GM04503 (cell line): ENCODE data around the gene FILIP1.
"Not testable (repeated sequence)": the region's sequence is repeated elsewhere in the genome, so short reads cannot be mapped to it uniquely, and the experiment has no call there.

ENCODE experiments used
- DNase-seq: peaks from one replicate; pipeline ENCODE4 v3.0.0-alpha.2; 2012; ENCODE audit warnings: low read depth

FILIP1 gene

GRCh38 chr6:75449630-75450206 lies 43.9 kb downstream of the FILIP1 start:
- DNase-seq, result no peak

GRCh38 chr6:75446241-75446880 lies 47.2 kb downstream of the FILIP1 start:
- DNase-seq, result no peak

GRCh38 chr6:75445738-75446137 lies 47.9 kb downstream of the FILIP1 start:
- DNase-seq, result no peak

DNA sequence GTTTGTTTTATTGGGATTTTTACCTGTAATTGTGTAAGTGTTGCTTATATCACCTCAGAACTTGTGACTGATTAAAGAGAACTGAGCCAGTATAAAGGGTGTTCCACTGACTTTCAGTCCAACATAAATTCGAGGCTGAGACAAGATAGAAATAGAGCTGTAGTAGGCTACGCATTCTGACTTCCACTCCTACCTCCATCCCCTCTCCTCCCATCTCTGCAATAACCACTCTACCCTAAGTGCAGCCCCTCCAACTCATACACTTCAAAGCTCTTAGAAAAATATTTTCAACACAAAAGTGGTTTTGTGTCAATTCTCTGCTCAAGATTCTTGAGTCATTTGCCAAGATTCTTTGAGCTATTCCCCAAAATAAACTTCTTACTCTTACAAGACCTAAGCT lies 48.7 kb downstream of the FILIP1 start:
- DNase-seq, result no peak

DNA sequence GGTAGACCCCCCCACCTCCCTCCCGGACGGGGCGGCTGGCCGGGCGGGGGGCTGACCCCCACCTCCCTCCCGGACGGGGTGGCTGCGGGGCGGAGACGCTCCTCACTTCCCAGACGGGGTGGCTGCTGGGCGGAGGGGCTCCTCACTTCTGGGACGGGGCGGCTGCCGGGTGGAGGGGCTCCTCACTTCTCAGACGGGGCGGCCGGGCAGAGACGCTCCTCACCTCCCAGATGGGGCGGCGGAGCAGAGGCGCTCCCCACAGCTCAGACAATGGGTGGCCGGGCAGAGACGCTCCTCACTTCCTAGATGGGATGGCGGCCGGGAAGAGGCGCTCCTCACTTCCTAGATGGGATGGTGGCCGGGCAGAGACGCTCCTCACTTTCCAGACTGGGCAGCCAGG lies 51.7 kb downstream of the FILIP1 start:
- DNase-seq, result not testable (repeated sequence)

DNA sequence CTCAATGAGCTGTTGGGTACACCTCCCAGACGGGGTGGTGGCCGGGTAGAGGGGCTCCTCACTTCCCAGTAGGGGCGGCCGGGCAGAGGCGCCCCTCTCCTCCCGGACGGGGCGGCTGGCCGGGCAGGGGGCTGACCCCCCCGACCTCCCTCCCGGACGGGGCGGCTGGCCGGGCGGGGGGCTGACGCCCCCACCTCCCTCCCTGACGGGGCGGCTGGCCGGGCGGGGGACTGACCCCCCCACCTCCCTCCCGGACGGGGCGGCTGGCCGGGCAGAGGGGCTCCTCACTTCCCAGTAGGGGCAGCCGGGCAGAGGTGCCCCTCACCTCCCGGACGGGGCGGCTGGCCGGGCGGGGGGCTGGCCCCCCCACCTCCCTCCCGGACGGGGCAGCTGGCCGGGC lies 52.1 kb downstream of the FILIP1 start:
- DNase-seq, result not testable (repeated sequence)

DNA sequence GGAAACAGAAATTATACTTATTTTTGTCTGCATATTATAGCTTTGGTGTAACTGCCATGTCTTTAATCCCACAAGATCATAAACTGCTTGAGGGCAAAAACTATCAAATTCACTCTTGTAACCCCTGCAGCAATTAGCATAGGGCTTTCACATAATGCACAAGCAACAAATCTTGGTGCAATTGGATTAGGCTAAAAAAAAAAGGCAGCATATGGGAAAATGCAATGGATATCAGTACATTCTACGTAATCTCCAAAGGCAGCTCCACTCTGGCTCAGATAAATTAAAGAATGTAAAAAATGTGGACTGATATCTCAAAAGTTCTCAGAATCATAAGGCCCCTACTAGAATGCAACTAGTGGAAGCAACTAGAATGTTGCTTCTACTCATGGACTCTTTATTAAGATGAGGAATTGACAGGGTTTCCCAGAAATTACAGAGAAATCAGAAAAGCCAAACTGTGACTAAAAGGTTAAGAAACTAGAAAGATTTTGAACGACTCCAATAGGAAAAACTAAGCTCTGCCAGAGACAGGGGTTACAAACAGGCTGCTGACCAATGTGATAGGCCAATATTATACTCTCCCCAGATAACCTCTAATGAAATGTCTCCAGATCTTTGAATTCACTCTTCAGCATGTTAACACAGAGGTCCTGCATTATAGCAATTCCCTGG lies 55.0 kb downstream of the FILIP1 start:
- no peak for DNase-seq

DNA sequence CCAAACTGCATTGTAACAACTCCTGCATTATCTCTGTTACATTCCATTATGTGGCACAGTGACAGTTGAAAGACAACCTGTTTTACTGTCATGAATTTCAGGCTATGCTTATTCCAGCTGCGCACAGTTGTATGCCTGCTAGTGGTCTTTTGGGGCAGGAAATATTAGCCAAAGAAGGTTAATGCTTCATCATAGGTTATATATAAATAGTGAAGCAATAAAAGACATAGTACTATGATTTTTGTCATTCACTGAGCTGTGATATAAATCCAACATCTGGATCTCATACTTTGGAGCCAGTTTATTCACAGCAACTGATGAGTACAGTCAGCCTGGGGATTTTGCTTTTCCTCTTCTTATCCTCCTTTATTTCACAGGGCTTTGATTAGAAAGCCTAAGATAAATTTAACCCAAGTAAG lies 55.6 kb downstream of the FILIP1 start:
- DNase-seq, result no peak

DNA sequence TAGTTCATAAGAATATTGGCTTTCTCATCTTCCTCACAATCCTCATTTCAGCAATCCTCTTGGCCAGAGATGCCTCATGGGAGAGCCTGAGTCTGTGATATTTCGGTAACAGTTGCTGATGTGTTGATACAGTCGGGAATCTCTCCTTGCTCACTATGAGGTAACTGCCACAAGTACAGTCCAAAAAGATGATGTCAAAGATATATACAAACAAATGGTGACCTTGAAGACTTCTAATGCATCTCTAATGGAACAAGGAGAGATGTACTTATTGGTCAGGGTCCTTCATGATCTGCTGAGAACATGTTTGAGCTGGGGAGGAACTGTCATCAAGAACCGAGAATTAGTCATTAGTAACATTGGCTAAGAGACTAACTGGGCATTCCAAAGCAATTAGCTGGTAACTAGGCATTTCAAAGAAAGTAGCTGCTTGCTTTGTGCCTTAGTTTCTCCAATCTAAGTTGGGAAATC lies 56.1 kb downstream of the FILIP1 start:
- DNase-seq, result no peak

GRCh38 chr6:75436869-75437268 lies 56.7 kb downstream of the FILIP1 start:
- no peak for DNase-seq

GRCh38 chr6:75432809-75433208 lies 60.8 kb downstream of the FILIP1 start:
- not testable (repeated sequence) for DNase-seq

- no peak for DNase-seq
These were observed 62.2 kb downstream of the FILIP1 start for GRCh38 chr6:75431379-75431778.

DNA sequence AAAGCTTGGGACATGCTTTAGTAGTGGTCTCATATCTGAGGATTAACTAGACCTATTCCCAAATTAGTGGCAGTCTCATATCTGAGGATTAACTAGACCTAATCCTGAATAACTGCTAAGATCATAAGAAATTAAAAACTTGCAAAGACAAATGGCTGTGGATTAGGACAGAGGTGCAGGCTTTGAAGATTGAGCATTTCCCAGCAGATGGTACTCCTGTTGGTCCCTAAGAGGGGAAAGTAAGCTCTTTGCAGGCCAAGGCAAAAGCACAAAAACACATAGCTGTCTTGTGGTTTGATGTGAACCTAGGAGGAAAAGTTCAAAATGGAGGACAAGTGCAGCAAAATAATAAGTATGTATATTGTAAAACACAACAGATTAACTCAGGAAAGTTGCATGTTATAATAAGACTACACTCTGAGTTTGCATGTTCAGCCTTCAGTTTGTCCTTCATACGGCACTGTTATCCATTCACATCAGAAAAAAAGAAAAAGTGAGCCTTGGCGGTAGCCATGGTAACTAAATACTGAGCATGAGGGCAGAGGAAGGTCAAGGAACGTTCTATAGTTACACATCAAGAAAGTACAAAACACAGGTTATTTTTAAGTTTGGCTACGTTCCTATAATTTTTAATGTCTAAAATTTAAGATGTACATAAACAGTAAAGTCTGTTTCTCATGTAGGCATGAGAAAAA lies 62.8 kb downstream of the FILIP1 start:
- DNase-seq, result no peak

GRCh38 chr6:75429061-75429703 lies 64.4 kb downstream of the FILIP1 start:
- no peak for DNase-seq

DNA sequence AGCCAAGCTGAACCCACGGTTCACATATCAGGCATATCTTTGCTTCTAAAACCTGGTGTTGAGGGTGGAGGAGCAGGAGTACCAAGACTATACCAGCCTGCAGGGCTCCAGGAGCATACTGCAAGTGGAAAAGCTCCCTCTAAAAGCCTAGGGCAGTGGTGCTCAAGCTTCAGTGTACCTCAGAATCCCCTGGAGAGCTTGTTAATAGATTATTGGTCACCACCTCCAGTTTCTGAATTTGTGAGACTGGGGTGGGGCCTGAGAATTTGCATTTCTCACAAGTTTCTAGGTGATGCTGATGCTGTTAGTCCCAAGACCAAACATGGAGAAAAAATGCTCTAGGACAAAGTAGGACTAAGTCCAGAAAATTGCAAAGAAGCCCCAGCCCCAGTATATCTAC lies 65.4 kb downstream of the FILIP1 start:
- no peak for DNase-seq

- DNase-seq, result no peak
These were observed 66.3 kb downstream of the FILIP1 start for GRCh38 chr6:75427329-75427728.

DNA sequence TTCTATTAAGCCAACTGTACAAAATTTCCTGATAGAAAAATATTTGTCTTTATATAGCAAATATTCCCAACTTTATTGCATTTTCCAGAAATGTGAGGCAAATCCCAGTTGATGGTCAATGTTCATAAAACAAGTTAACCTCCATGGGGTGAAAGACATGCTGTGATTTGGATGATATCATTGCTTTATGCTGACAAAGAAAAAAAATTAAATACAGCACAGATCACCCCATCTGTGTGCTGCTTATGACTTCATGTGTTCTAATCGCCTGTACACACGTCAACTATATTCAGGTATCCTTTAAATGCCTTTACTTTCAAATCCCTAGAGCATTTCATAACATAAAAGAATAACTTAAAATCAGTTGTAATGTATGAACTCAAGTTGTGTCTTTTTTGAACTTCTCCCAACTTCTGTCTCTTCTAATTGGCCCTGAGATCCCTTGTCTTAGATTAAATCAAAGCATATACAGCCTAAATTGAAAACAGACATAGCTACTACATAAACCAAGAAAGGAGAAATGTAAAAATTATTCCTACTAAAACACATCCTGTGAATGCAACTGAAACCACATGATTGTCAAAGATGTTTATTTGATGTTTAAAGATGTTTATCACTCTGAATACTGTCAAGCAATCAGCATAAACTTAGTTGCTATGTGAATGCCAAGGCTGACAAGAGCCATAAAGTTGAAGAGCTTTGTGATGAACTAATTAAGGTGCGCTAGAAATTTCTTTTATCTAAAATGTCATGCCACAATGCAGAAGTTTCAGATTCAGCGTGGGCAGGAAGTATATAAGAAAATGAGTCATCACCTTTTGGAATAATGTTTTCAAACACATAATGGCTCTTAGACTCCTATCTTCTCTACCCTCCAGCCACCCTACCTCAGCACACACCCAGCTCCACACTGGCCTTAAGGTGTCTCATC lies 68.7 kb downstream of the FILIP1 start:
- no peak for DNase-seq

DNA sequence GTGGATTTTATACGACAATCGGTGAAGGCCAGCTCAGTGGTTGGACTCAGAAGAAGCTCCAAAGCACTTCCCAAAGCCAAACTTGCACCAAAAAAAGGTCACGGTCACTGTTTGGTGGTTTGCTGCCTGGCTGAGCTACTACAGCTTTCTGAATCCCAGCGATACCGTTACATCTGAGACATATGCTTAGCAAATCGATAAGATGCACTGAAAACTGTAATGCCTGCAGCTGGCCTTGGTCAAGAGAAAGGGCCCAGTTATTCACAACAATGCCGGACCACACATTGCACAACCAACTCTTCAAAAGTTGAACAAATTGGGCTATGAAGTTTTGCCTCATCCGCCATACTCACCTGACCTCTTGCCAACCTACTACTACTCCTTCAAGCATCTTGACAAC lies 70.2 kb downstream of the FILIP1 start:
- DNase-seq, result no peak

DNA sequence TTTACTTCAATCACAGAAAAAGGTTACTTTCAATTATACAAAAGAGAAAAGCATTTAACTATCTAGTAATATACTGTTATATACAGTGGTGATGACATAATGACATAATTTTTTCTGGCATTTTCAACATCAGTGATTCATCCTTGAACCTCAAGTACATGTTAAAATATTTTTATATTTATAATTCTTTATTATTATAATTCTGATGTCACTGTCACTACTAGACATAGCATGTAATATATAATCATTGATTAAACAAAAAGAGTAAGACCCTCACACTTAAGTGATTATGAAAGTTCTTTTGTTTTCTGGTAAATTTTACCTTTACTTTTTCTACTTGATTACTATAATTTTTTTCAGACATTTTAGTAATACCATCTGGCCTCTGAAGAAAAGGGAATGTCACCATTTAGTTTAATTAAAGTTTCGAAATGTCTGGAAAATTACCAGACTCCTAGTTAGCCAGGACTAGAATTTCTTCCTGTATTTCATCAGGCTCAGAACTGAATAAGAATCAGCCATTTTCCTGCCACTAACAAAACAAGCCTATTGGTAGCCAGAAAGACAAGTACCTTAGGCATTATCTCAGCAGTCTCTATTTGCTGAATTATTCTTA lies 71.5 kb downstream of the FILIP1 start:
- DNase-seq, result no peak

DNA sequence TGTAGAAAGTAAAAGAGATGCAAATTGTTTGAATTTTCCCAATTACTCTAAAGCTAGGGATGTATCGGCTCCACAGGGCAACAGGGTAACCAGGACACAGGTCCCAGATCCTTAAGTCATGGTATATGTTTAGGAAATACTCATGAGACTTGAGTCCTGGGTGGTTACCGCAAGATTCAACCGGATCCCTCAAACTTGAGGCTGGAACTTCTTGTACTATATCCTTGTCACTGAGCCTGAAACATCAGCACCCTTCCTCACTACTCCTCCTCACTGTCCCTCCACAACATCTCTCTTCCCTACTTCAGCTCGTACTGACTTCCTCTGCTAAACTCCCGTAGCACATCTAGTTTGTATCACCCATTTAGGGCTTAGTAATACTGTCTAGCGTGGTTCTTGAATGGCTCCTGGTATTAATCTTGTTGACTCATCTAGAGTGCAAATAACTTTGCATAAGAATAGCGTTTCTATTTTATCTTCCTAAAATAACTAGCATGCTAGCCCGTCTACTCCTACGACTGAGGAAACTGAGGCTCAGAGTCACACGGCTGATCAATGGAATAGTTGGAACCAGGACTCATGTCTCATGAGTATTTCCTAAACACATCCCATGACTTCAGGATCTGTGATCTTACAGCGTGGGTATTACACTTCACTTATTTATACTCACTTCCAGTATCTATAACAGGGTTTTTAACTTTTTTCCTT lies 72.1 kb downstream of the FILIP1 start:
- DNase-seq, result no peak
